Cardiac muscle cell (in vitro differentiated cells and primary cell): Measurements from ENCODE around the gene GDF7. TPM values are rescaled to one million over a fixed set of nuclear protein-coding genes. Genes with fewer than 3 reads are reported as not detected.

Source experiments
- DNase-seq, 2 donors: peaks; one replicate each; pipeline versions ENCODE4 v3.0.0 to v3.0.0-alpha.2; 2010 to 2017; ENCODE audit warnings: low read depth in 1 of 2, low spot score in 1 of 2
- H3K27ac ChIP-seq: fragments of 200-600 bp; sonication (generic); 2 replicates; pipeline ENCODE4 v1.5.1; 2016
- H3K27me3 ChIP-seq: fragments of 200-600 bp; sonication (generic); 2 replicates; pipeline ENCODE4 v1.6.0; 2016; ENCODE audit warnings: control low read depth
- H3K36me3 ChIP-seq: fragments of 200-600 bp; sonication (generic); 2 replicates; pipeline ENCODE4 v1.5.1; 2016; ENCODE audit warnings: control low read depth
- H3K4me1 ChIP-seq: fragments of 200-600 bp; sonication (generic); 2 replicates; pipeline ENCODE4 v1.8.1; 2017; ENCODE audit warnings: low read depth, mild to moderate bottlenecking, mixed run types
- H3K4me3 ChIP-seq: fragments of 200-600 bp; sonication (generic); 2 replicates; pipeline ENCODE4 v1.5.1; 2016; ENCODE audit warnings: mild to moderate bottlenecking
- H3K9me3 ChIP-seq: fragments of 200-600 bp; sonication (generic); 2 replicates; pipeline ENCODE4 v1.5.1; 2017; ENCODE audit warnings: low read depth, mild to moderate bottlenecking, control low read depth
- polyA plus RNA-seq: library from polyadenylated mRNA; unstranded; fragments of >200 nt; fragmentation: Nextera tagmentation; extraction: Ambion mirVana; gene quantifications from 2 replicates; pipeline ENCODE4 v1.2.1, GENCODE V29; 2016
- total RNA-seq: library from RNA; depleted of rRNA; stranded (reverse); fragments of >200 nt; gene quantifications from 2 replicates; pipeline ENCODE4 v1.2.3, GENCODE V29; 2016
- TF ChIP-seq, protein P1 (sequence below): IDR thresholded peaks from 2 replicates; pipeline ENCODE4 v1.5.1; 2012; ENCODE audit warnings: low read depth, mild to moderate bottlenecking, low read length

Gene GDF7
- total and polyA plus RNA-seq, 2 experiments from 2014 or later = 0.09 to 0.15 TPM

- Histone ChIP-seq H3K9me3 (no peaks in the 10 kb centered on the region), H3K4me1 (no peaks in the 10 kb centered on the region), H3K27ac (no peak overlapping the region), H3K36me3 (no peaks in the 10 kb centered on the region), H3K4me3 (no peak overlapping the region), H3K27me3 (no peaks in the 10 kb centered on the region)
- TF ChIP-seq, protein P1, sequence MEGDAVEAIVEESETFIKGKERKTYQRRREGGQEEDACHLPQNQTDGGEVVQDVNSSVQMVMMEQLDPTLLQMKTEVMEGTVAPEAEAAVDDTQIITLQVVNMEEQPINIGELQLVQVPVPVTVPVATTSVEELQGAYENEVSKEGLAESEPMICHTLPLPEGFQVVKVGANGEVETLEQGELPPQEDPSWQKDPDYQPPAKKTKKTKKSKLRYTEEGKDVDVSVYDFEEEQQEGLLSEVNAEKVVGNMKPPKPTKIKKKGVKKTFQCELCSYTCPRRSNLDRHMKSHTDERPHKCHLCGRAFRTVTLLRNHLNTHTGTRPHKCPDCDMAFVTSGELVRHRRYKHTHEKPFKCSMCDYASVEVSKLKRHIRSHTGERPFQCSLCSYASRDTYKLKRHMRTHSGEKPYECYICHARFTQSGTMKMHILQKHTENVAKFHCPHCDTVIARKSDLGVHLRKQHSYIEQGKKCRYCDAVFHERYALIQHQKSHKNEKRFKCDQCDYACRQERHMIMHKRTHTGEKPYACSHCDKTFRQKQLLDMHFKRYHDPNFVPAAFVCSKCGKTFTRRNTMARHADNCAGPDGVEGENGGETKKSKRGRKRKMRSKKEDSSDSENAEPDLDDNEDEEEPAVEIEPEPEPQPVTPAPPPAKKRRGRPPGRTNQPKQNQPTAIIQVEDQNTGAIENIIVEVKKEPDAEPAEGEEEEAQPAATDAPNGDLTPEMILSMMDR = no peak
- DNase-seq = no peak
Measured at GRCh38 chr2:20643060-20643459, 23.9 kb upstream of the GDF7 start.

- H3K9me3 ChIP-seq = no peaks in the 10 kb centered on the region
- TF ChIP-seq, protein P1 = no peak
- DNase-seq = no peak
- no peaks in the 10 kb centered on the region for H3K4me1 ChIP-seq
- H3K4me3 ChIP-seq = no peak overlapping the region
- no peaks in the 10 kb centered on the region for H3K36me3 ChIP-seq
- H3K27me3 ChIP-seq = no peaks in the 10 kb centered on the region
- H3K27ac ChIP-seq = no peak overlapping the region
Measured at GRCh38 chr2:20643826-20644225, 23.1 kb upstream of the GDF7 start.

- no peaks in the 10 kb centered on the region for H3K36me3 ChIP-seq
- no peaks in the 10 kb centered on the region for H3K4me1 ChIP-seq
- no peak for DNase-seq
- no peak overlapping the region for H3K4me3 ChIP-seq
- H3K27ac ChIP-seq = no peak overlapping the region
- no peaks in the 10 kb centered on the region for H3K9me3 ChIP-seq
- no peaks in the 10 kb centered on the region for H3K27me3 ChIP-seq
- TF ChIP-seq, protein P1 = no peak
Measured at GRCh38 chr2:20645301-20645701, 21.6 kb upstream of the GDF7 start.

- Histone ChIP-seq H3K4me3 (no peak overlapping the region), H3K4me1 (no peaks in the 10 kb centered on the region), H3K27me3 (no peaks in the 10 kb centered on the region), H3K36me3 (no peaks in the 10 kb centered on the region), H3K27ac (no peak overlapping the region), H3K9me3 (no peaks in the 10 kb centered on the region)
- no peak for DNase-seq
- TF ChIP-seq, protein P1 = no peak
Measured at GRCh38 chr2:20645761-20646160, 21.2 kb upstream of the GDF7 start.

DNA sequence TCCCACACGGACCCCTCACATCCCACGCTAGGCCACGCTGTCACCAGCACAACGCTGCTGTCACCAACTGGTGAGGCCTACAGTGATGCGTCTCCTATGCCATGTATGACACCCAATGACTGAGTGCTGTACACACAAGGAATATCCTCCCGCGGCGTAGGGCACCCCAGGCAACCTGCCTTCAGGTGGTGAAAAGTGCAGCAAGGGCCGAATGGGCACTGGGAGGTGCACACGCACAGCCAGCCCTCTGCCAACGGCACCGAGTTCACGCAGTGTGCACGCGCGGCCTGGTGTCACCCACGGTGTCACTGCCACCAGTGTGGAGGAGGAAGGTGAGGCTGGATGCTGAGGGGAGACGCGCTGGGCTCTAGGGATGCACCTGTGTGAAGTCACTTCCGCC lies 20.5 kb upstream of the GDF7 start:
- Histone ChIP-seq H3K27ac (no peak overlapping the region), H3K9me3 (no peaks in the 10 kb centered on the region), H3K4me3 (no peak overlapping the region), H3K27me3 (no peaks in the 10 kb centered on the region), H3K4me1 (no peaks in the 10 kb centered on the region), H3K36me3 (no peaks in the 10 kb centered on the region)
- no peak for DNase-seq
- TF ChIP-seq, protein P1 = no peak

- H3K27ac ChIP-seq = no peak overlapping the region
- H3K4me1 ChIP-seq = no peaks in the 10 kb centered on the region
- TF ChIP-seq, protein P1 = no peak
- H3K27me3 ChIP-seq = no peaks in the 10 kb centered on the region
- no peak overlapping the region for H3K4me3 ChIP-seq
- DNase-seq = no peak
- no peaks in the 10 kb centered on the region for H3K9me3 ChIP-seq
- no peaks in the 10 kb centered on the region for H3K36me3 ChIP-seq
Measured at GRCh38 chr2:20647211-20647610, 19.7 kb upstream of the GDF7 start.
